RPMI7951 (cell line): ENCODE results near the gene SLC38A1. TPM values are rescaled to one million over a fixed set of nuclear protein-coding genes. Genes with fewer than 3 reads are reported as not detected.
"Not testable (repeated sequence)": the region's sequence is repeated elsewhere in the genome, so short reads cannot be mapped to it uniquely, and the experiment has no call there.

ENCODE experiments used
- DNase-seq: peaks from one replicate; pipeline ENCODE4 v3.0.0-alpha.2; 2012; ENCODE audit warnings: low read depth
- total RNA-seq: library from RNA; depleted of rRNA; stranded (reverse); fragments of >200 nt; shearing (Covaris generic); gene quantifications from 2 replicates; pipeline ENCODE4 v1.2.3, GENCODE V29; 2014; rRNA removed

Gene SLC38A1
- total RNA-seq, result 6.2 and 7.3 TPM in 2 replicates

DNA sequence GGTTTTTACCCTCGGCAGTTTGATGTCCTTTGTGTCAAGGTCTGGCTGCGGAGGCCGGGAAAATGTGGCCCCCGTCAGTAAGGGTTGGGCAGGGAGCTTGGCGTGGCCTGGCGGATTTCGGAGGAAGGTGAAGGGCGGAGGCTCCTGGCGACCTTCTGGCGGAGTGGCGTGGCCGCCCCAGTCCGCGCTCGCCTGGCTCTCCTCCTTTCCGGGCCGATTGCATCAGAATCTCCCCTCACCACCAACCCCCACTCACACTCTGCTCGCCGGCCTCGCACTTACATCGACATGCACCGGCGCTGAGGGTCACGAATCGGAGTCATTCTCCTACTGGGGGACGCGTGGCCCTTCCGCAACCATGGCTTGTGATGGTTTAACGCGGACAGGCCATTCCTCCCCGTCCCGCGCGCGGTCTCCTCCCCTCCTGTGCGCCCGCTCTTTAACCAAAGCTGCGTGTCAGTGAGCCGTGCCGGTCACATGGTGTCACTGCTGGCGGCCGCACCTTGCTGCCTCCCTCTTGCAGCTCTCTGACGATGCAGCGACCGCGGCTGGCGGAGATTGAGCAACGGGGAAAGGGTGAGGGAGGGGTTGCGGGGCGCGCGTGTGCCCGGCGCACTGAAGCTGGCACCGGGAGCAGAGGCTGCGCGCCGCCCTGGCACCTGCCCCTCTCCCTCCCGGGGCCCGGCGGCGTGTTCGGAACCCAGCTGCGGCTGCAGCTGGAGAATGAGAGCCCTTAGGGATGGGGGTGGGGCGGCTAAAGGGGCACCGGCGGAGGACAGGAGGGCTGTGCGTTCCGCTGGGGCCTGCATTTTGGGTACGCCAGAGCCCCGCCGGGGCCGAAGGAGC is at the start of gene SLC38A1:
Gene SLC38A1, minus strand, starts transcription at position 461 of the 846 bp plus-strand sequence. CDS start 29,243 bp downstream, outside the sequence.
- peak; percentile 56 for DNase-seq

DNA sequence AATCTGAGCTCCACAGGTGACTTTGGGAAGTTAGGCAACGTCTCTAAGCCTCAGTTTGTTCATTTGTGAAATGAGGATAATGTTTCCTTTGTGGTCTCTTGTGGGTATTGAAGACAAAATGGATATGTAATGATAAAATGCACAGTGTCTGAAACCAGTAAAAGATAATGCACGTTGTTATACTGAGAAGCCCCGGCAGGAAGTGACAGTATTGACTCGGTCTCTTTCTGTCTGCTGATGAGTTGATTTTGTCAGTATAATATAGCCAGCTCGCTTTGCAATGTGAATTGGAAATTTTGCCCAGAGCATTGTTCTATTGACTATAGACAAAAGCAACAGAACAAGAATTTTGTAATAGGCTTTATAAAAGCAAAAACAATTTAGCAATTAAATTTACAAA is 49.2 kb upstream of the SLC38A1 start:
- DNase-seq, result no peak

- DNase-seq, result no peak
Observed at GRCh38 chr12:46304070-46304469, 35.2 kb upstream of the SLC38A1 start.

DNA sequence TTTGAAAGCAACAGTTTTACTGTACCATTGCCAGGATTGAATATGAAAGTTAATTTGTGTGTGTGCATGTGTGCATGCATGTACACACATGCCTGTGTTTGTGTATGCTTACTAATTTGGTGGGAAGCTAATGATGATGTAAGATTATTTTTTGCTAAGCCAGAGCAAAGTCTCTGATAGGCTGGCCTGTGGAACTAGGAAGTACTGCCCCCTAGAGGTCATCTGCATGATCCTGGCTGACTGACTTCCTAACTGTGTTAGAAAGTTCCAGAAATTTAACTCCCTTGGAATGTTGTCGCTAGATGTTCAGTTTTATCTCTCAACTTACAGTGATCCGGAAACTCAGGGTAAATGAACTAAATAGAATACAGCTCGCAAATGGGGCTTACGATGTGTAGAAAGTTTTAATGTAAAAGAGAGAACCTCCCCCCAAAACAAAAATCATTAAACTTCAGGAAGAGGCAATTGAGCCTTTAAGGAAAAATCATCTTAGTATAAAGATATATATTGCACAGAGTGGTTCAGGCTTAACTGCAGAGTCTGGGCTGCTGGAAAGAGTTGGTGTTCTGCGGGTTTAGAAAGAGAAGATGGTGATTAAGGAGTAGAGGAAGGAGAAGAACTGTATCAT is 34.3 kb upstream of the SLC38A1 start:
- peak; percentile 26 for DNase-seq

DNA sequence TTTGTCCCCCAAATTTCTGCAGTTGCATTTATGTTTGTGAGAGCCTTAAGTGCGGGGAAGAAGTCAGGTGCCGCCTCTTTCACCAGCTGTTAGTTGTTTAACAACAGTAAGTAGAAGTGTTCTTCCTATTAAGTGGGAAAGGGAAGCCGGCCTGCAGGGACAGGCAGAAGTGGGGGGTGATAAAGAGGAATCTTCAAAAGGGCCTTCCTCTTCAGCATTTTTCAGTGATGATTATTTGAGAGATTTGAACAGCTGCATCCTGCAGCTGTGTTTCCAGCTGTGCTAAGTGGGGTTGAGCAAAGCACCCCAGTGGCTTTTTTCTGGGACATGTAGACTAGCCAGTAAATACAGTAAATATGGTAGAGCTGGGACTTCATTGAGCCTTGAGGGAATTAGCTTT is 32.1 kb upstream of the SLC38A1 start:
- DNase-seq, result peak; percentile 1

GRCh38 chr12:46299851-46300250 is 31.0 kb upstream of the SLC38A1 start:
- no peak for DNase-seq

GRCh38 chr12:46298261-46298660 is 29.4 kb upstream of the SLC38A1 start:
- no peak for DNase-seq

DNA sequence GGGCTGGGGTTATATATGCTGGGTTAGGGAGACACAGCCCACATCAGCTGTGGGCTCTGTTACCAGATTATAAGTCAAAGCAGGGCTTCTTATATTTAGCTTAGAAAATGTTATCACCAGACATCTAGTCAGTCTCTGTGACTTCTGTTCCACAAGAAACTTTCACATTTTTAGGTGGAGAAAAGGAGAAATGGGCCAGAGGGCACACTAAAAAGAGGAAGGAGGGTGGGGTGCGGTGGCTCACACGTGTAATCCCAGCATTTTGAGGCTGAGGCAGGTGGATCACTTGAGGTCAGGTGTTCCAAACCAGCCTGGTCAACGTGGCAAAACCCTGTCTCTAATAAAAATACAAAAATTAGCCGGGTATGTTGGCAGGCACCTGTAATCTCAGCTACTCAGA is 28.0 kb upstream of the SLC38A1 start:
- no peak for DNase-seq

GRCh38 chr12:46292754-46293402 is 24.0 kb upstream of the SLC38A1 start:
- peak; percentile 10 for DNase-seq

DNA sequence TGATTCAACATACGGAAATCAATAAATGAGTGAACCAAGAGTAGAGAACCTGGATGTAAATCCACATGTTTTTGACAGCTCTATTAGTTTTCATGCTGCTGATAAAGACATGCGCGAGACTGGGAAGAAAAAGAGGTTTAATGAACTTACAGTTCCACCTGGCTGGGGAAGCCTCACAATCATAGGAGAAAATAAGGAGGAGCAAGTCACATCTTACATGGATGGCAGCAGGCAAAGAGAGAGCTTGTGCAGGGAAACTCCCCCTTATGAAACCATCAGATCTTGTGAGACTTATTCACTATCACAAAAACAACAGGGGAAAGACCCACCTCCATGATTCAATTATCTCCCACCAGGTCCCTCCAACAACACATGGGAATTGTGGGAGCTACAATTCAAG is 23.1 kb upstream of the SLC38A1 start:
- DNase-seq, result not testable (repeated sequence)

GRCh38 chr12:46285177-46285576 is 16.3 kb upstream of the SLC38A1 start:
- not testable (repeated sequence) for DNase-seq

- DNase-seq, result no peak
Observed at GRCh38 chr12:46282829-46283228, 14.0 kb upstream of the SLC38A1 start.

- DNase-seq, result no peak
Observed at GRCh38 chr12:46276756-46277155, 7.9 kb upstream of the SLC38A1 start.

GRCh38 chr12:46271863-46272262 is 3.0 kb upstream of the SLC38A1 start:
- DNase-seq, result no peak

GRCh38 chr12:46269429-46270241 is 792 bp upstream of the SLC38A1 start:
- no peak for DNase-seq

- DNase-seq, result peak; percentile 12
Observed at GRCh38 chr12:46267825-46268582, 839 bp downstream of the SLC38A1 start.

DNA sequence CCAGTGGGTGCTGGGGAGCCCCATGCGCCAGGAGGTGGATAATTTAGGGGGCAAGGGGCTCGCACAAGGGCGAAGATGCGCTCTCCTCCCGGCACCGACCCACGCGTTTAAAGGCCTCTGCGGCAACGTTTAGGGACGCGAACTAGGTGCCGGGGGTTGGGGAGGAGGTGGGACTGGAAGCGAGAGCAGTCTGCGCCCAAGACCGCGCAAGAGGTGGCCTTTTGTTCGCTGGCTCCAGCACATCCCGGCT is 1.3 kb downstream of the SLC38A1 start:
- no peak for DNase-seq

DNA sequence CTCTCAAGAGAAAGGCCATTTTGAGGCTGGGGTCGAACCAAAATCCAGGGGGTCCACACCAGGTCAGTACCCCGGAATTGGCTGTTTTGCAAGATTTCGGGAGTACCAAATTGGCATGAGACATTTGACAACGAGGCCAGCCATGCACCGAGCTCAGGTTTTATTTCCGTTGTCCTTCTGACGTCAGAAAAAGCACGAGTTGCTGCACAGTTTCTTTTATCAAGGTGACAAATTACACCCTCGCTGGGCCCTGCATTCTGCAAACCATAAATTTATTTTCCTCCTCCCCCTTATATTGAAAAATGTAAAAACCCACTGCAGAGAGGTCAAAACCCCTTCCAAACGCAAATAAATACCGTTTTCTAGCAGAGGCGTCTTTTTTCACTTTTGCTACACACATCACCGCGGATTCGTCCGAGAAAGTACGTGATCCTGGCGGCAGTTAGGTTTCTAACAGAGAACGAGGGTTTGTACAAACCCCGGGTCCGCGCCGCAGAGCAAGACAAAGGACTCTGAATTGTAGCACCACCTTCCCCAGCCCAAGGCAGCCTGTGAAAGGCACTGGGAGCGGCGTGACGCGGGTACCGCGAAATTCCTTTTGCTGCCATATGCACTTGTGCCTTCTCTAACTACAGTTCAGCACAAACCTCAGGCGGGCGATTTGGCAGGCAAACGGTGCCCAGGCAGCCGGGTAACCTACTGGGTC is 1.8 kb downstream of the SLC38A1 start:
- DNase-seq, result no peak

DNA sequence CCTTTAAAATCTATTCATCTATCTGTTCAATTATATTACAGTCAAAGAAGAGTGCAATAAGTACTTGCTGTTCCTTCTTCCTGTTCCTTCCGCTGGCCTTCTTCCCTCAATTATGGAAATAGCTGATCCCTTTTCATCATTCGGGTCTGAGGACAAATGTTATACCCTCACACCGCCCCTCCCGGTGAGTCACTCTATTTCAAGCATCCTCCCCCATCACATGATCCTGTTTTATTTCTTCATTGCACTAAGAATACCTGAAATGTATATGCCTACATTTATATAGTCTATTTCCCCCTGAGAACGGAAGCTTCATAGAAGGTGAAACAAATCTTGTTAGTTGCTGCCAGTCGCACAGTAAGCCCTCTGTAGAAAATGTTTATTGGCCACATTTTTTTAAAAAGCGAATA is 2.5 kb downstream of the SLC38A1 start:
- no peak for DNase-seq

DNA sequence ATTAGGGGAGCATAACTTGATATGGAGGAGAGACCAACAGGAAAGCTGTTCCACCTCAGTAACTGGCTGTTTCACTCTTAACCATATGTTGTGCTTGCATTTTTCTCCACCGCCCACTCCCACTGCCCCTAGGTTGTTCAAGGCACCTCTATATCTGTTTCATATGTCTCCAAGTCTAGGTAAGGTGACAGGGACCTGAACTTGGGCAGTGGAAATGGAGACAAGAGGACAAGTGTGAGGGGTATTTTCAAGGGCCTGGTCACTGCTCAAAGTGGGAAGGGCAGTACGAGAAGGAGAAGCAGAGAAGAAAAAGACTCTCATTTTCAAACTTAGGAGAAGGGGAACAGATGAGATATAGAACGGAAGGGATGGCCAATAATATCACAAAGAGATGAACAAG is 3.1 kb downstream of the SLC38A1 start:
- DNase-seq, result no peak

- no peak for DNase-seq
Observed at GRCh38 chr12:46265102-46265501, 3.7 kb downstream of the SLC38A1 start.
